NAMALWA (cell line): Measurements from ENCODE around the gene IL13.
"Not testable (repeated sequence)": the region's sequence is repeated elsewhere in the genome, so short reads cannot be mapped to it uniquely, and the experiment has no call there.

Source experiments
- DNase-seq: peaks from one replicate; pipeline ENCODE4 v3.0.0-alpha.2; 2015; ENCODE audit warnings: low spot score

Gene IL13

GRCh38 chr5:132688536-132689339 lies 30.8 kb downstream of the IL13 start:
- peak; percentile 39 for DNase-seq

GRCh38 chr5:132689513-132689912 lies 31.5 kb downstream of the IL13 start:
- DNase-seq, result no peak

- DNase-seq, result no peak
These were observed 32.2 kb downstream of the IL13 start for GRCh38 chr5:132690156-132690555.

GRCh38 chr5:132691755-132692631 lies 34.0 kb downstream of the IL13 start:
- DNase-seq, result not testable (repeated sequence)

- DNase-seq, result no peak
These were observed 34.6 kb downstream of the IL13 start for GRCh38 chr5:132692632-132692967.

- DNase-seq, result no peak
These were observed 38.0 kb downstream of the IL13 start for GRCh38 chr5:132695956-132696355.

- no peak for DNase-seq
These were observed 46.9 kb downstream of the IL13 start for GRCh38 chr5:132704875-132705274.

- DNase-seq, result no peak
These were observed 50.7 kb downstream of the IL13 start for GRCh38 chr5:132708645-132709044.
